Activated CD4-positive, alpha-beta T cell treated with anti-CD3 and anti-CD28 coated beads for 48 hours (primary cell): ENCODE data around the gene RNF103.
"Not testable (repeated sequence)": the region's sequence is repeated elsewhere in the genome, so short reads cannot be mapped to it uniquely, and the experiment has no call there.

ENCODE experiments used
- DNase-seq: peaks from one replicate; pipeline ENCODE4 v3.0.0-alpha.2; 2020

RNF103 gene

GRCh38 chr2:86622519-86623042 lies 1.1 kb downstream of the RNF103 start:
- DNase-seq = peak; percentile 43

GRCh38 chr2:86621280-86621943 lies 2.3 kb downstream of the RNF103 start:
- DNase-seq = no peak

GRCh38 chr2:86617738-86618137 lies 5.9 kb downstream of the RNF103 start:
- DNase-seq = no peak

GRCh38 chr2:86617153-86617552 lies 6.5 kb downstream of the RNF103 start:
- DNase-seq = no peak

- no peak for DNase-seq
Observed at GRCh38 chr2:86616502-86616901, 7.2 kb downstream of the RNF103 start.

GRCh38 chr2:86615596-86615995 lies 8.1 kb downstream of the RNF103 start:
- DNase-seq = no peak

GRCh38 chr2:86613515-86613914 lies 10.2 kb downstream of the RNF103 start:
- no peak for DNase-seq

GRCh38 chr2:86610871-86611270 lies 12.8 kb downstream of the RNF103 start:
- no peak for DNase-seq

GRCh38 chr2:86608832-86609410 lies 14.7 kb downstream of the RNF103 start:
- DNase-seq = no peak

- DNase-seq = no peak
Observed at GRCh38 chr2:86603905-86604304, 19.8 kb downstream of the RNF103 start.

GRCh38 chr2:86598966-86599365 lies 24.7 kb downstream of the RNF103 start:
- no peak for DNase-seq

GRCh38 chr2:86596118-86596517 lies 27.5 kb downstream of the RNF103 start:
- no peak for DNase-seq

- DNase-seq = no peak
Observed at GRCh38 chr2:86593266-86593665, 30.4 kb downstream of the RNF103 start.

- DNase-seq = no peak
Observed at GRCh38 chr2:86592547-86593230, 31.0 kb downstream of the RNF103 start.

- not testable (repeated sequence) for DNase-seq
Observed at GRCh38 chr2:86589701-86590100, 34.0 kb downstream of the RNF103 start.

GRCh38 chr2:86584151-86584913 lies 39.3 kb downstream of the RNF103 start:
- peak; percentile 12 for DNase-seq

- DNase-seq = no peak
Observed at GRCh38 chr2:86580560-86580959, 43.1 kb downstream of the RNF103 start.

GRCh38 chr2:86577817-86578456 lies 45.7 kb downstream of the RNF103 start:
- DNase-seq = no peak

- DNase-seq = no peak
Observed at GRCh38 chr2:86570059-86570458, 53.6 kb downstream of the RNF103 start.

- DNase-seq = no peak
Observed at GRCh38 chr2:86566821-86567190, 56.9 kb downstream of the RNF103 start.

- DNase-seq = no peak
Observed at GRCh38 chr2:86566158-86566820, 57.4 kb downstream of the RNF103 start.

- DNase-seq = no peak
Observed at GRCh38 chr2:86563650-86564061, 60.0 kb downstream of the RNF103 start.
